Measurements from ENCODE around the gene ANXA5. TPM values are rescaled to one million over a fixed set of nuclear protein-coding genes. Genes with fewer than 3 reads are reported as not detected.
A peak's percentile ranks its signal among the peaks of the same experiment; 100 is the strongest.

The ANXA5 gene
- total and polyA plus RNA-seq, 8 donors: 70.2 to 210 (median 126) TPM

DNA sequence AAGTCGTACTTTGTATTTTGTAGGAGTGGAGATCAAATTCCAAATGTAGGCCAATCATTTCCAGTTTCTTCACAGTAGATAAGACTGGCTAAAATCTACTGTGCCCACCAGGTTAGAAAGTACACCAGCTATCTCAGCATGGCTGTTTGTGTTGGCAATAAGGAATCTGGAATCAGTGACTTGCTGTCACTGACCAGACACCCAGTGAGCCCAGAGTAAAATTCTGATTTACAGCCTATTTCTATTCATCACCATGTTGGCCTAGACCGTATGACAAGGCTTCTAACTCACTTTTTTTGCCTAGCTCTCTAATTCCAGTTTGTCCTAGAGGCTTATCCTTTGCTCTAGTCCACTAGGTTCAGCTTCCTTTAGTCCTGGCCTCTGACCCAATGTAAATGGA, 42.8 kb upstream of the ANXA5 start:
- Histone ChIP-seq H3K4me1 (no peaks in the 10 kb centered on the region), H3K27me3 (no peaks in the 10 kb centered on the region), H3K9me3 (no peaks in the 10 kb centered on the region), H3K36me3 (no peaks in the 10 kb centered on the region), H3K27ac (no peak overlapping the region), H3K4me3 (no peak overlapping the region)
- FAIRE-seq: no peak
- intact Hi-C loops (cut with DNase I): no loop called here
- TF ChIP-seq, protein P1, sequence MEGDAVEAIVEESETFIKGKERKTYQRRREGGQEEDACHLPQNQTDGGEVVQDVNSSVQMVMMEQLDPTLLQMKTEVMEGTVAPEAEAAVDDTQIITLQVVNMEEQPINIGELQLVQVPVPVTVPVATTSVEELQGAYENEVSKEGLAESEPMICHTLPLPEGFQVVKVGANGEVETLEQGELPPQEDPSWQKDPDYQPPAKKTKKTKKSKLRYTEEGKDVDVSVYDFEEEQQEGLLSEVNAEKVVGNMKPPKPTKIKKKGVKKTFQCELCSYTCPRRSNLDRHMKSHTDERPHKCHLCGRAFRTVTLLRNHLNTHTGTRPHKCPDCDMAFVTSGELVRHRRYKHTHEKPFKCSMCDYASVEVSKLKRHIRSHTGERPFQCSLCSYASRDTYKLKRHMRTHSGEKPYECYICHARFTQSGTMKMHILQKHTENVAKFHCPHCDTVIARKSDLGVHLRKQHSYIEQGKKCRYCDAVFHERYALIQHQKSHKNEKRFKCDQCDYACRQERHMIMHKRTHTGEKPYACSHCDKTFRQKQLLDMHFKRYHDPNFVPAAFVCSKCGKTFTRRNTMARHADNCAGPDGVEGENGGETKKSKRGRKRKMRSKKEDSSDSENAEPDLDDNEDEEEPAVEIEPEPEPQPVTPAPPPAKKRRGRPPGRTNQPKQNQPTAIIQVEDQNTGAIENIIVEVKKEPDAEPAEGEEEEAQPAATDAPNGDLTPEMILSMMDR (IDR thresholded peaks at IDR 0.05): no peak
- no peak for ATAC-seq
- DNase-seq: no peak
- 46 to 52% methylated on average over 2 of the region's 2 CpGs for WGBS, 2 donors

DNA sequence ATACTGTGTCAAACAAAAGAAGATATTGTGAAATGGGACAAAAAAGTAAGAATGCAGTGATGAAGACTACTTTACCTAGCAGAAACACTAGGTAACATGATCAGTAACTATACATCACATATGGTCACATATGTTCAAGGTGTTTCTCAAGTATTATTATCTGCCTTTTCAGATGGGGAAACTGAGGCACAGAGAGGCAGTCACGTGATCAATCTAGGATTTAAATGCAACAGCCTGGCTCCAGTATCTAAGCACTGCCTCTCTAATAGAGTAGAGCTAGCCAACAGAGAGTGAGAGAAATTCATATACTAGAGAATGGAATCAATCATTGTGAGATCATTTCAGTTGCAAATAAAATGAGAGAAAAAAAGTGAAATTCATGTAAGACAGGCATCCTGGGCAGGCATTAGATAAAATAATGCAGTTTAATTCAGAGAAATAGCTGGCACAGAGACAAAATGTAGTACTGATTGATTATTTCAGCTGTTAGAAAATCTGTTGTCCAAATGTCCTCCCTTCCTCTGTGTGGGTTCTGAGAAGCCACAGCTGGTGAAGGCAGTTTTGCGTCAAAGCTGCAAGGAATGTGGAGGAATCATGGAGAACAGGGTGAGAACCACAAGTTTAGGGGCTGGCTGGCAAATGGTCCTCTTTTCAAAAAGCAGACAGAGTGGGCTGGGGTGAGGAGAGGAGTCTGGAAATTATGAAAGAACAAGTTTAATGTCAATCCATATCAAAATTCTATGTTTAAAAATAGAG, 42.2 kb upstream of the ANXA5 start:
- H3K4me1 ChIP-seq: no peaks in the 10 kb centered on the region
- no peak overlapping the region for H3K27ac ChIP-seq
- ATAC-seq: no peak
- 45 to 62% methylated on average over 2 of the region's 2 CpGs for WGBS, 2 donors
- FAIRE-seq: no peak
- TF ChIP-seq, protein P1 (IDR thresholded peaks at IDR 0.05): no peak
- no peaks in the 10 kb centered on the region for H3K36me3 ChIP-seq
- no peaks in the 10 kb centered on the region for H3K27me3 ChIP-seq
- H3K9me3 ChIP-seq: no peaks in the 10 kb centered on the region
- intact Hi-C loops (cut with DNase I): no loop called here
- H3K4me3 ChIP-seq: no peak overlapping the region
- DNase-seq: no peak

DNA sequence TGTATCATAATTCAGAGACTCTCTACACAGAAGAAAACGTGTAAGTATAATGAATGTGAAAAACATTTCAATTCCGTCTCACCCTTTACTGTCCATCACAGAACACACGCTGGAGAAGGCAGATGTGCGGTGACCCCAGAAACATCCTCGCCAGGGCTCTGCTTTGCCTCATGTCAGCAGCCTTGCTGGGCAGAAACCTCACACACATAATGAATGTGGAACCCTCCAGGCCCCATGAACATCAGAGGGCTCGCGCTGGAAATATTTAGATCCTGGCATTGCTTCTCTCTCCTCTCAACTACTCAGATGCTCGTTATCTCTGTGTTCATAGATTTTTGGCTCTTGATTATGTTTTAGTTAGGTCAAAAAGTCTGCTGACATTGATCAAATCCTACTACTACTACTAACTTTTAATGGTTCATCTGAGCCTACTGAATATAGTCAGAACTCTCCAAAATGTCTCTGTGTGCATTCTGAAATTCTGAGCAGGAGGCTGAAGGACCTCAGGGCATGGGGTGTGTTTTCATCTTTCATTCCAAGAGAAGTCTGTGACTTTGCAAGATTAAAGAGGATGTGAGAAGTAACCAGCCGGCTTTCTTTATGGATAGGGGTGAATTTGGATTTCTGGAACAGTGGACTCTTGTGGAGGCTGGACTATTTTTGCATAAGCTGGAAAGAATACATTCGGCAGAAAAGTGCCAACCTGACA, 41.2 kb upstream of the ANXA5 start:
- TF ChIP-seq, protein P1 (IDR thresholded peaks at IDR 0.05): no peak
- no peak overlapping the region for H3K4me3 ChIP-seq
- FAIRE-seq (no peak), ATAC-seq (no peak), DNase-seq (no peak)
- intact Hi-C loops (cut with DNase I): no loop called here
- peaks cover 0 to 1% (median 0%) of the 10 kb centered on the region in 4 donors for H3K27me3 ChIP-seq
- no peaks in the 10 kb centered on the region for H3K36me3 ChIP-seq
- no peaks in the 10 kb centered on the region for H3K4me1 ChIP-seq
- H3K9me3 ChIP-seq: no peaks in the 10 kb centered on the region
- H3K27ac ChIP-seq: no peak overlapping the region
- 53 to 75% methylated on average over 10 of the region's 10 CpGs for WGBS, 2 donors

DNA sequence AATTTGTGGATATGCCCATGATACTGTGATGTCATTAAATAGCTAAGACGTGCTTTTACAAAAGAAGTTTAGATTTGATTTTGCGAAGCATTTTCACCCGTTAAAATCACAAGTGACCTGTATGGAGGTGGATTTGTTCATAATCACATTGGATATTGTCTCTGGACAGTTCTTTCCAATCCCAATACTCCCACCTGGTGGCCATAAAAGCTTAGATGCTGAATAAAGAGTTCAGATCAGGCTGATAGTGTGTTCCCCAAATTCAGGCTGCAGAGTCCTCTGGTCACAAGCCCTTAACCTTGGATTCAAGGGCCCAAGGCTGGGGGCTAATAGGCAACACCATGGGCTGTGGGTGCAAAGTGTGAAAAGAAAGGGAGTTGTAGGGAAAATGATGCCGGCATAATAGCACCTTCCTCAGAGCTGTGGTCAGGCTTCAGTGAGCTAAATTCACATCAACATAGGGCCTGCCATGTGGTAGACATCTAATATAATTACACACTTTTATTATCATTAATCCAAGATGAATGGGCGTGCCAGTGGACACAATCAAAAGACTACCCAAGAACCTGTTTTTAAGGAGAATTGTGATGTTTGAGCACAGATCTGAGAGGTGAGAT, 40.1 kb upstream of the ANXA5 start:
- intact Hi-C loops (cut with DNase I): no loop called here
- Histone ChIP-seq H3K9me3 (no peaks in the 10 kb centered on the region), H3K36me3 (no peaks in the 10 kb centered on the region), H3K4me1 (no peaks in the 10 kb centered on the region), H3K4me3 (no peak overlapping the region), H3K27ac (no peak overlapping the region), H3K27me3 (peaks cover 0 to 3% (median 0%) of the 10 kb centered on the region in 4 donors)
- TF ChIP-seq, protein P1 (IDR thresholded peaks at IDR 0.05): peak in 3 of 4 donors; percentile 12 to 31 (median 24)
- no peak for FAIRE-seq
- peak in 3 of 4 donors; percentile 70 to 78 (median 75) for ATAC-seq
- 40 to 44% methylated on average over 5 of the region's 5 CpGs for WGBS, 2 donors
- DNase-seq: peak in 2 of 6 donors; percentile 25 to 38

Measured in pancreas (tissue), 10 donors.